IMR-90 (cell line): ENCODE data around the gene NSD2. TPM values are rescaled to one million over a fixed set of nuclear protein-coding genes. Genes with fewer than 3 reads are reported as not detected.

Experiments
- ATAC-seq: fragments of 200-7000 bp; cut with Tn5 transposase; 2 replicates; pipeline ENCODE4 v1.9.1; 2020; ENCODE audit warnings: low read depth, mild to moderate bottlenecking, moderate library complexity
- BruUV-seq: library from RNA; stranded (reverse); fragments of 400-500 nt; replicated peaks from 2 replicates; lab custom pipeline; 2021; lab: Mats Ljungman, UMichigan
- CTCF ChIA-PET: fragments of 300-600 bp; formaldehyde crosslinking; extraction: SDS; loops from one replicate; lab custom pipeline; 2021; ENCODE audit warnings: antibody characterized with exemption; lab: Yijun Ruan, JAX
- POLR2A ChIA-PET: fragments of 300-600 bp; sonication (Branson Sonifier 250); formaldehyde crosslinking; loops from one replicate; lab custom pipeline; 2022; ENCODE audit warnings: antibody characterized with exemption; ENCODE audit not compliant: unreplicated experiment; lab: Charles Lee
- DNase-seq: peaks from one replicate; pipeline ENCODE4 v3.0.0; 2013
- H2AFZ ChIP-seq: replicated peaks from 2 replicates; pipeline ENCODE3; 2013; ENCODE audit warnings: low read length, mild to moderate bottlenecking; ENCODE audit not compliant: poor library complexity
- H2AK5ac ChIP-seq: 2 replicates; pipeline ENCODE4 v1.6.1; 2013; ENCODE audit warnings: low read depth, low read length, inconsistent platforms
- H2AK9ac ChIP-seq: replicated peaks from 2 replicates; pipeline ENCODE3; 2013; ENCODE audit warnings: mild to moderate bottlenecking, low read depth, low read length, moderate library complexity; ENCODE audit not compliant: poor library complexity
- H2BK120ac ChIP-seq: 2 replicates; pipeline ENCODE4 v1.6.1; 2013; ENCODE audit warnings: low read depth, low read length, inconsistent platforms
- H2BK15ac ChIP-seq: 3 replicates; pipeline ENCODE4 v1.6.1; 2013; ENCODE audit warnings: low read depth, low read length, inconsistent platforms
- H2BK20ac ChIP-seq: 2 replicates; pipeline ENCODE4 v1.6.1; 2013; ENCODE audit warnings: low read depth, mild to moderate bottlenecking, inconsistent platforms, low read length, moderate library complexity
- H2BK5ac ChIP-seq: 2 replicates; pipeline ENCODE4 v1.6.1; 2013; ENCODE audit warnings: mild to moderate bottlenecking, low read depth, low read length, inconsistent platforms; ENCODE audit not compliant: poor library complexity, severe bottlenecking
- H3K14ac ChIP-seq: replicated peaks from 2 replicates; pipeline ENCODE4 v1.6.1; 2013; ENCODE audit warnings: low read depth, low read length, inconsistent platforms
- H3K18ac ChIP-seq: 2 replicates; pipeline ENCODE4 v1.6.1; 2013; ENCODE audit warnings: low read depth, low read length, control low read depth
- H3K23ac ChIP-seq: 2 replicates; pipeline ENCODE4 v1.6.1; 2013; ENCODE audit warnings: low read depth, low read length, inconsistent platforms
- H3K27ac ChIP-seq: 2 replicates; pipeline ENCODE4 v1.5.1; 2013; ENCODE audit warnings: mild to moderate bottlenecking, control low read depth, low read length; ENCODE audit not compliant: insufficient read depth
- H3K27me3 ChIP-seq: 2 replicates; pipeline ENCODE4 v1.6.1; 2013; ENCODE audit warnings: low read length; ENCODE audit not compliant: control insufficient read depth, insufficient read depth
- H3K36me3 ChIP-seq: 2 replicates; pipeline ENCODE4 v1.6.1; 2013; ENCODE audit warnings: low read length, mixed read lengths; ENCODE audit not compliant: control insufficient read depth, insufficient read depth
- H3K4ac ChIP-seq: 2 replicates; pipeline ENCODE4 v1.6.1; 2013; ENCODE audit warnings: low read depth, low read length, inconsistent platforms
- H3K4me1 ChIP-seq: 2 replicates; pipeline ENCODE4 v1.6.1; 2013; ENCODE audit warnings: low read length, mixed read lengths; ENCODE audit not compliant: control insufficient read depth, insufficient read depth
- H3K4me2 ChIP-seq: 2 replicates; pipeline ENCODE4 v1.6.1; 2013; ENCODE audit warnings: low read depth, mild to moderate bottlenecking, control low read depth, low read length, moderate library complexity
- H3K4me3 ChIP-seq: 2 replicates; pipeline ENCODE4 v1.5.1; 2013; ENCODE audit warnings: low read depth, mild to moderate bottlenecking, control low read depth, low read length, moderate library complexity; ENCODE audit not compliant: insufficient read depth
- H3K56ac ChIP-seq: 2 replicates; pipeline ENCODE4 v1.6.1; 2013; ENCODE audit warnings: low read length, inconsistent platforms; ENCODE audit not compliant: insufficient read depth; ENCODE audit errors: extremely low read depth
- H3K79me1 ChIP-seq, 2 experiments: 2 replicates each; pipeline ENCODE4 v1.6.1; 2013; ENCODE audit warnings: low read length in 2 of 2, inconsistent platforms in 1 of 2, low read depth in 1 of 2
- H3K9ac ChIP-seq: 2 replicates; pipeline ENCODE4 v1.6.1; 2013; ENCODE audit warnings: low read depth, low read length, control low read depth
- H3K9me1 ChIP-seq: 2 replicates; pipeline ENCODE4 v1.6.1; 2013; ENCODE audit warnings: low read length, inconsistent platforms; ENCODE audit not compliant: insufficient read depth
- H3K9me3 ChIP-seq: 2 replicates; pipeline ENCODE4 v1.6.1; 2013; ENCODE audit warnings: low read length; ENCODE audit not compliant: control insufficient read depth, insufficient read depth
- H4K20me1 ChIP-seq: 2 replicates; pipeline ENCODE4 v1.6.1; 2013; ENCODE audit warnings: low read length, inconsistent platforms; ENCODE audit not compliant: insufficient read depth
- H4K5ac ChIP-seq: 2 replicates; pipeline ENCODE4 v1.6.1; 2013; ENCODE audit warnings: mild to moderate bottlenecking, low read depth, low read length, control low read depth
- H4K8ac ChIP-seq, 2 experiments: 2 replicates each; pipeline ENCODE4 v1.6.1; 2013; ENCODE audit warnings: low read depth in 2 of 2, low read length in 2 of 2, control low read depth in 1 of 2, inconsistent platforms in 1 of 2
- H4K91ac ChIP-seq: 2 replicates; pipeline ENCODE4 v1.6.1; 2013; ENCODE audit warnings: low read depth, low read length, inconsistent platforms; ENCODE audit not compliant: insufficient read depth
- BHLHE40 ChIP-seq: fragments of 150-350 bp; IDR thresholded peaks from 2 replicates; pipeline ENCODE4 v1.6.1; 2016; ENCODE audit warnings: mild to moderate bottlenecking, low read depth, low read length
- CEBPB ChIP-seq: IDR thresholded peaks from 2 replicates; pipeline ENCODE4 v1.6.1; 2012; ENCODE audit warnings: low read depth, low read length, improper control_type of control experiment
- CHD1 ChIP-seq: IDR thresholded peaks from 2 replicates; pipeline ENCODE4 v1.6.1; 2012; ENCODE audit warnings: low read depth, low read length, improper control_type of control experiment
- FOS ChIP-seq: fragments of 150-350 bp; IDR thresholded peaks from 2 replicates; pipeline ENCODE4 v1.6.1; 2016; ENCODE audit warnings: low read depth, low read length
- MAFK ChIP-seq: IDR thresholded peaks from 2 replicates; pipeline ENCODE4 v1.6.1; 2012; ENCODE audit warnings: low read depth, low read length, improper control_type of control experiment
- MAZ ChIP-seq: IDR thresholded peaks from 2 replicates; pipeline ENCODE4 v1.6.1; 2012; ENCODE audit warnings: low read depth, mild to moderate bottlenecking, low read length, improper control_type of control experiment, moderate library complexity, borderline replicate concordance
- MXI1 ChIP-seq: IDR thresholded peaks from 2 replicates; pipeline ENCODE4 v1.6.1; 2012; ENCODE audit warnings: low read depth, mild to moderate bottlenecking, low read length, moderate library complexity, borderline replicate concordance
- NFE2L2 ChIP-seq: fragments of 150-350 bp; IDR thresholded peaks from 2 replicates; pipeline ENCODE4 v1.6.1; 2016; ENCODE audit warnings: low read depth, mild to moderate bottlenecking, low read length
- POLR2A ChIP-seq: IDR thresholded peaks from 2 replicates; pipeline ENCODE4 v1.6.1; 2012; ENCODE audit warnings: mild to moderate bottlenecking, low read depth, low read length
- RAD21 ChIP-seq: IDR thresholded peaks from 2 replicates; pipeline ENCODE4 v1.6.1; 2012; ENCODE audit warnings: low read length, improper control_type of control experiment
- RCOR1 ChIP-seq: IDR thresholded peaks from 2 replicates; pipeline ENCODE4 v1.6.1; 2012; ENCODE audit warnings: mild to moderate bottlenecking, low read length, improper control_type of control experiment; ENCODE audit not compliant: insufficient replicate concordance
- RFX5 ChIP-seq: IDR thresholded peaks from 2 replicates; pipeline ENCODE4 v1.8.0; 2012; ENCODE audit warnings: low read depth, mild to moderate bottlenecking, low read length, moderate library complexity
- SMC3 ChIP-seq: fragments of 150-350 bp; IDR thresholded peaks from 2 replicates; pipeline ENCODE4 v1.6.1; 2016; ENCODE audit warnings: low read depth, mild to moderate bottlenecking, antibody characterized with exemption, low read length, moderate library complexity
- WGBS, 2 experiments: methylation state at CpG; one replicate each; pipeline versions ENCODE4 v1.1.5 to v1.1.7; 2013; ENCODE audit warnings: missing lambda C conversion rate in 2 of 2; ENCODE audit not compliant: insufficient read length in 1 of 2; ENCODE audit errors: extremely low coverage in 2 of 2; 5-methylcytosine and 5-hydroxymethylcytosine counted together
- dilution Hi-C: fragments of 300-500 bp; cut with HindIII; formaldehyde crosslinking; loops from one replicate; pipeline ENCODE4 v1.14.3; 2018; ENCODE audit warnings: low sequenced_read_pairs; ENCODE audit not compliant: unreplicated experiment
- in situ Hi-C: fragments of 300-500 bp; cut with MboI; formaldehyde crosslinking; loops from 3 replicates; pipeline ENCODE4 v1.14.3; 2019; ENCODE audit warnings: low sequenced_read_pairs, inconsistent platforms, mixed read lengths
- intact Hi-C: fragments of 100-400 bp; cut with micrococcal nuclease; formaldehyde crosslinking; loops from 2 replicates; pipeline ENCODE4 v1.10.0; 2022
- polyA plus RNA-seq, 3 experiments: library from polyadenylated mRNA; depleted of rRNA; stranded (reverse); fragments of >200 nt; gene quantifications; 2 replicates each; pipeline ENCODE4 v1.2.3, GENCODE V29; 2012; ENCODE audit warnings: low replicate concordance in 1 of 3
- total RNA-seq: library from RNA; depleted of rRNA; stranded (reverse); fragments of >200 nt; gene quantifications from 2 replicates; pipeline ENCODE4 v1.2.3, GENCODE V29; 2012
- TF ChIP-seq, protein P1 (sequence below): conservative IDR thresholded peaks from 2 replicates; pipeline ENCODE4 v1.5.1; 2012; ENCODE audit warnings: mild to moderate bottlenecking, low read depth, low read length, improper control_type of control experiment
- TF ChIP-seq, protein P2 (sequence below): fragments of 150-350 bp; IDR thresholded peaks from 2 replicates; pipeline ENCODE4 v1.6.1; 2017; ENCODE audit warnings: mild to moderate bottlenecking, antibody characterized with exemption, low read length, low read depth
- TF ChIP-seq, protein P3 (sequence below): fragments of 150-350 bp; IDR thresholded peaks from 2 replicates; pipeline ENCODE4 v1.6.1; 2016; ENCODE audit warnings: low read depth, mild to moderate bottlenecking, low read length, moderate library complexity, borderline replicate concordance

NSD2 gene
- total and polyA plus RNA-seq, 2 of the 4 experiments (the other 2 are of a cell fraction): 35.9 to 68.1 TPM

DNA sequence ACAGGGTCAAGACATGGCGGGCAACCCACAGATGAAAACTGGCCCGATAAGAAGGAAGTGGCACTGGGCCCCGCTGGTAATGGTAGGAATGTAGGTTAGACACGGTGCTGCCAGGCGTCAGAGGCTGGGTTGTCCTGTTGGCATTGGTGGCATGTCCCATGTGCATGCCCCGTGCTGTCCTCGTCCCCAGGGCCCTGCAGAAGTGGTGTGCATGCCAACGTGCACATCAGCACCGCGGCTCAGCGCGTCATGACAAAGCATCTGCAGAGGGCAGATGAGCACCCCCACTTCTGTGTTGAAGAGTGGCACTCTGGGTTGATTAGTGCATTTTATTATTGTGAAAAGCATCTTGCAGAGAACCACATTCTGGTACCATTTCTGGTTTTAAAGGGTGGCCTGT lies 102.0 kb downstream of the NSD2 start:
- in situ Hi-C loops: no loop called here
- Histone ChIP-seq H3K4me3 (no peak overlapping the region), H2AK5ac (no peak overlapping the region), H3K9me1 (no peaks in the 10 kb centered on the region), H3K4me1 (no peaks in the 10 kb centered on the region), H3K4ac (no peak overlapping the region), H3K36me3 (peaks cover 50% of the 10 kb centered on the region), H4K5ac (no peak overlapping the region), H3K9me3 (no peaks in the 10 kb centered on the region), H3K9ac (no peak overlapping the region), H3K56ac (no peak overlapping the region), H3K27me3 (no peaks in the 10 kb centered on the region), H2AK9ac (no peak overlapping the region), H3K14ac (no peak overlapping the region), H4K91ac (no peak overlapping the region), H3K79me1 (peaks cover 4 to 35% of the 10 kb centered on the region in 2 experiments; a peak in 3 of 4 replicates), H2BK120ac (no peak overlapping the region), H2BK20ac (no peak overlapping the region), H2BK15ac (no peak overlapping the region), H2AFZ (no peak overlapping the region), H4K8ac (no peak overlapping the region), H3K23ac (no peak overlapping the region), H2BK5ac (no peak overlapping the region), H3K27ac (no peak overlapping the region), H4K20me1 (no peaks in the 10 kb centered on the region; the same call in 1 of the 2 replicates), H3K18ac (no peak overlapping the region), H3K4me2 (no peak overlapping the region)
- intact Hi-C loops: no loop called here
- ATAC-seq: no peak
- ChIA-PET POLR2A (no interaction called here), CTCF (no interaction called here)
- no peak for DNase-seq
- 100% methylated on average over 4 of the region's 12 CpGs; no CpG with 5 or more reads in 1 of the 2 experiments for WGBS, 2 experiments
- dilution Hi-C loops: no loop called here
- TF ChIP-seq, protein P1, sequence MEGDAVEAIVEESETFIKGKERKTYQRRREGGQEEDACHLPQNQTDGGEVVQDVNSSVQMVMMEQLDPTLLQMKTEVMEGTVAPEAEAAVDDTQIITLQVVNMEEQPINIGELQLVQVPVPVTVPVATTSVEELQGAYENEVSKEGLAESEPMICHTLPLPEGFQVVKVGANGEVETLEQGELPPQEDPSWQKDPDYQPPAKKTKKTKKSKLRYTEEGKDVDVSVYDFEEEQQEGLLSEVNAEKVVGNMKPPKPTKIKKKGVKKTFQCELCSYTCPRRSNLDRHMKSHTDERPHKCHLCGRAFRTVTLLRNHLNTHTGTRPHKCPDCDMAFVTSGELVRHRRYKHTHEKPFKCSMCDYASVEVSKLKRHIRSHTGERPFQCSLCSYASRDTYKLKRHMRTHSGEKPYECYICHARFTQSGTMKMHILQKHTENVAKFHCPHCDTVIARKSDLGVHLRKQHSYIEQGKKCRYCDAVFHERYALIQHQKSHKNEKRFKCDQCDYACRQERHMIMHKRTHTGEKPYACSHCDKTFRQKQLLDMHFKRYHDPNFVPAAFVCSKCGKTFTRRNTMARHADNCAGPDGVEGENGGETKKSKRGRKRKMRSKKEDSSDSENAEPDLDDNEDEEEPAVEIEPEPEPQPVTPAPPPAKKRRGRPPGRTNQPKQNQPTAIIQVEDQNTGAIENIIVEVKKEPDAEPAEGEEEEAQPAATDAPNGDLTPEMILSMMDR: no peak
- no peak for TF ChIP-seq RCOR1
- TF ChIP-seq FOS: no peak
- no peak for TF ChIP-seq RFX5
- TF ChIP-seq MAFK: no peak
- no peak for TF ChIP-seq MXI1
- no peak for TF ChIP-seq CEBPB
- no peak for TF ChIP-seq NFE2L2
- TF ChIP-seq SMC3: no peak
- TF ChIP-seq, protein P2, sequence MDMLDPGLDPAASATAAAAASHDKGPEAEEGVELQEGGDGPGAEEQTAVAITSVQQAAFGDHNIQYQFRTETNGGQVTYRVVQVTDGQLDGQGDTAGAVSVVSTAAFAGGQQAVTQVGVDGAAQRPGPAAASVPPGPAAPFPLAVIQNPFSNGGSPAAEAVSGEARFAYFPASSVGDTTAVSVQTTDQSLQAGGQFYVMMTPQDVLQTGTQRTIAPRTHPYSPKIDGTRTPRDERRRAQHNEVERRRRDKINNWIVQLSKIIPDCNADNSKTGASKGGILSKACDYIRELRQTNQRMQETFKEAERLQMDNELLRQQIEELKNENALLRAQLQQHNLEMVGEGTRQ: no peak
- TF ChIP-seq, protein P3, sequence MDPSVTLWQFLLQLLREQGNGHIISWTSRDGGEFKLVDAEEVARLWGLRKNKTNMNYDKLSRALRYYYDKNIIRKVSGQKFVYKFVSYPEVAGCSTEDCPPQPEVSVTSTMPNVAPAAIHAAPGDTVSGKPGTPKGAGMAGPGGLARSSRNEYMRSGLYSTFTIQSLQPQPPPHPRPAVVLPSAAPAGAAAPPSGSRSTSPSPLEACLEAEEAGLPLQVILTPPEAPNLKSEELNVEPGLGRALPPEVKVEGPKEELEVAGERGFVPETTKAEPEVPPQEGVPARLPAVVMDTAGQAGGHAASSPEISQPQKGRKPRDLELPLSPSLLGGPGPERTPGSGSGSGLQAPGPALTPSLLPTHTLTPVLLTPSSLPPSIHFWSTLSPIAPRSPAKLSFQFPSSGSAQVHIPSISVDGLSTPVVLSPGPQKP: no peak
- TF ChIP-seq BHLHE40: no peak
- TF ChIP-seq RAD21: no peak
- TF ChIP-seq CHD1: no peak
- TF ChIP-seq POLR2A: no peak
- no peak for TF ChIP-seq MAZ
- BruUV-seq: no TSS peak
